Limb (tissue), 2 donors: ENCODE data around the gene PLCB1.
"Not testable (repeated sequence)": the region's sequence is repeated elsewhere in the genome, so short reads cannot be mapped to it uniquely, and the experiment has no call there.

Source experiments
- DNase-seq, 2 donors: peaks; one replicate each; pipeline ENCODE4 v3.0.0-alpha.2; 2016; ENCODE audit errors: extremely low spot score in 2 of 2

PLCB1 gene

GRCh38 chr20:8131598-8132483 is at the start of gene PLCB1:
PLCB1 (plus strand) TSS chr20:8132266; CDS start chr20:8132652, 386 bp downstream.
- DNase-seq, result peak; percentile 86 to 94

- DNase-seq, result peak in 1 of 2 donors; percentile 67
Observed at GRCh38 chr20:8082989-8083388, 49.1 kb upstream of the PLCB1 start.

- DNase-seq, result no peak
Observed at GRCh38 chr20:8089668-8090067, 42.4 kb upstream of the PLCB1 start.

GRCh38 chr20:8094415-8094818 is 37.6 kb upstream of the PLCB1 start:
- peak; percentile 62 to 79 for DNase-seq

GRCh38 chr20:8094850-8095249 is 37.2 kb upstream of the PLCB1 start:
- no peak for DNase-seq

- DNase-seq, result no peak
Observed at GRCh38 chr20:8095648-8096572, 36.2 kb upstream of the PLCB1 start.

GRCh38 chr20:8097307-8097706 is 34.8 kb upstream of the PLCB1 start:
- DNase-seq, result no peak

- DNase-seq, result no peak
Observed at GRCh38 chr20:8104252-8104651, 27.8 kb upstream of the PLCB1 start.

- DNase-seq, result not testable (repeated sequence)
Observed at GRCh38 chr20:8114612-8115011, 17.5 kb upstream of the PLCB1 start.

GRCh38 chr20:8115436-8115835 is 16.6 kb upstream of the PLCB1 start:
- no peak for DNase-seq

GRCh38 chr20:8116067-8116811 is 15.8 kb upstream of the PLCB1 start:
- no peak for DNase-seq

- DNase-seq, result no peak
Observed at GRCh38 chr20:8117636-8118035, 14.4 kb upstream of the PLCB1 start.

GRCh38 chr20:8118039-8118438 is 14.0 kb upstream of the PLCB1 start:
- DNase-seq, result peak in 1 of 2 donors; percentile 49

- DNase-seq, result no peak
Observed at GRCh38 chr20:8118760-8119159, 13.3 kb upstream of the PLCB1 start.

GRCh38 chr20:8121666-8122065 is 10.4 kb upstream of the PLCB1 start:
- no peak for DNase-seq

GRCh38 chr20:8124639-8125038 is 7.4 kb upstream of the PLCB1 start:
- no peak for DNase-seq

- DNase-seq, result no peak
Observed at GRCh38 chr20:8126181-8126580, 5.9 kb upstream of the PLCB1 start.

- DNase-seq, result no peak
Observed at GRCh38 chr20:8126841-8127378, 5.2 kb upstream of the PLCB1 start.

GRCh38 chr20:8127553-8128255 is 4.4 kb upstream of the PLCB1 start:
- no peak for DNase-seq

GRCh38 chr20:8128291-8129060 is 3.6 kb upstream of the PLCB1 start:
- no peak for DNase-seq
